Measurements from ENCODE around the gene MAFG. TPM values are rescaled to one million over a fixed set of nuclear protein-coding genes. Genes with fewer than 3 reads are reported as not detected.

The MAFG gene
- total RNA-seq, 1 experiment from 2014 or later, result 29.8 TPM

- 0 out of 2 replicates have a peak, but pooled peaks have one; percentile 60 for TF ChIP-seq IRF1 (CRISPR knock-in tag; IDR thresholded peaks at IDR 0.05)
These were observed at the start of gene MAFG (continued) for GRCh38 chr17:81927653-81928543.

GRCh38 chr17:81976332-81977210 is 49.0 kb upstream of the MAFG start:
- DNase-seq (ENCODE audit: low spot score) (peak; percentile 63), ATAC-seq (peak; percentile 31)
- H3K4me3 Mint-ChIP-seq, result peak overlapping the region; percentile 88
- no peak overlapping the region for H3K27ac Mint-ChIP-seq
- ChIA-PET CTCF (interaction anchor here (0.6 to 1.6 kb wide), 7 partner anchors 14 to 61 kb away, joined by 3 to 8 read pairs (median 4); partner anchors contain the start of genes DCXR, MAFG and NOTUM), POLR2A (interaction anchor here (1.2 to 1.4 kb wide), 3 partner anchors 8 to 61 kb away, joined by 4 to 7 read pairs (median 4); partner anchors contain the start of gene DCXR)
- peaks cover 48% of the 10 kb centered on the region for H3K27me3 Mint-ChIP-seq (ENCODE audit: low read depth)
- peaks cover 19% of the 10 kb centered on the region for H3K9me3 Mint-ChIP-seq
- H3K4me1 Mint-ChIP-seq, result peaks cover 6% of the 10 kb centered on the region; the same call in 1 of the 2 replicates
- H3K36me3 Mint-ChIP-seq, result peaks cover 12% of the 10 kb centered on the region
- TF ChIP-seq ZNF281 (CRISPR knock-in tag; IDR thresholded peaks at IDR 0.05) (0 out of 2 replicates have a peak, but pooled peaks have one; percentile 71), FOXP1 (CRISPR knock-in tag; IDR thresholded peaks at IDR 0.05; ENCODE audit: borderline replicate concordance) (peak; percentile 15; the same call in 1 of the 2 replicates), ZNF671 (CRISPR knock-in tag; IDR thresholded peaks at IDR 0.05) (no peak), TEAD1 (CRISPR knock-in tag; IDR thresholded peaks at IDR 0.05) (peak; percentile 47), CREB1 (CRISPR knock-in tag; IDR thresholded peaks at IDR 0.05) (0 out of 2 replicates have a peak, but pooled peaks have one; percentile 54), ZNF232 (CRISPR knock-in tag; IDR thresholded peaks at IDR 0.05) (peak; percentile 90; the same call in 1 of the 2 replicates), ESRRA (CRISPR knock-in tag; IDR thresholded peaks at IDR 0.05; ENCODE audit: borderline replicate concordance) (no peak), HMGXB4 (CRISPR knock-in tag; IDR thresholded peaks at IDR 0.05) (peak; percentile 3; the same call in 1 of the 2 replicates), IRF1 (CRISPR knock-in tag; IDR thresholded peaks at IDR 0.05) (no peak), MYBL2 (CRISPR knock-in tag; IDR thresholded peaks at IDR 0.05) (no peak), FOXK1 (CRISPR knock-in tag; IDR thresholded peaks at IDR 0.05) (0 out of 2 replicates have a peak, but pooled peaks have one; percentile 29), SMAD3 (CRISPR knock-in tag; IDR thresholded peaks at IDR 0.05; ENCODE audit: borderline replicate concordance) (peak; percentile 78), MAX (CRISPR knock-in tag; IDR thresholded peaks at IDR 0.05) (peak; percentile 93), KAT7 (CRISPR knock-in tag; IDR thresholded peaks at IDR 0.05; ENCODE audit: borderline replicate concordance) (no peak), ERG (CRISPR knock-in tag; IDR thresholded peaks at IDR 0.05) (no peak), E2F1 (CRISPR knock-in tag; IDR thresholded peaks at IDR 0.05) (0 out of 2 replicates have a peak, but pooled peaks have one; percentile 56), PRDM15 (CRISPR knock-in tag; IDR thresholded peaks at IDR 0.05) (peak; percentile 51; the same call in 1 of the 2 replicates)

Data from WTC11 (cell line).